Raji (cell line): ENCODE data around the gene REXO1.

Experiments used
- POLR2A ChIP-seq: IDR thresholded peaks from 2 replicates; pipeline ENCODE4 v1.6.1; 2011; ENCODE audit warnings: low read depth, low read length, control low read depth; ENCODE audit not compliant: insufficient read depth

Gene REXO1

GRCh38 chr19:1875646-1876495 lies 27.6 kb upstream of the REXO1 start:
- peak; percentile 95 for TF ChIP-seq POLR2A

GRCh38 chr19:1874554-1875185 lies 26.4 kb upstream of the REXO1 start:
- TF ChIP-seq POLR2A = no peak

- no peak for TF ChIP-seq POLR2A
Measured at GRCh38 chr19:1873524-1874473, 25.5 kb upstream of the REXO1 start.

- no peak for TF ChIP-seq POLR2A
Measured at GRCh38 chr19:1872807-1873523, 24.7 kb upstream of the REXO1 start.

- TF ChIP-seq POLR2A = no peak
Measured at GRCh38 chr19:1871630-1872029, 23.3 kb upstream of the REXO1 start.

DNA sequence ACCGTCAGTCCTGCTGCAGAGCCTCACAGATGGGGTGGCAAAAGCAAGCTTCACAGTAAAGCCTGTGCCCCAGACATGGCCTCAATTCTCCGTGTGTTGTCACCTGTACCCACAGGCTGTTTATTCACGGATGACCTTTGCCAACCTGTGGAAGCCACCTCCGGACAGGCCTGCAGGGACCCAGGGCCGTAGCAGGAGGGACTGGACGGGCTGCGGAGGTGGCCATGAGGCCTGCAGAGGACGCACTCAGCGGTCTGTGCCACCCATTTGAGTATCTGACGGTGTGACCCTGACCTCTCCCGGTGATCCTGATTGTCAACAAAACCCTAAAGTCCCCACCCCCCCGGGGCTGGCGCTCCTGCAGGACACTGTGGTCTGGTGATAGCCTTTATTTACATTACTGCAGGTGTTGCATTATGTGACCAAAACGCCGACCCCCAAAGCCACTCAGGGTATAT lies 22.9 kb upstream of the REXO1 start:
- no peak for TF ChIP-seq POLR2A

DNA sequence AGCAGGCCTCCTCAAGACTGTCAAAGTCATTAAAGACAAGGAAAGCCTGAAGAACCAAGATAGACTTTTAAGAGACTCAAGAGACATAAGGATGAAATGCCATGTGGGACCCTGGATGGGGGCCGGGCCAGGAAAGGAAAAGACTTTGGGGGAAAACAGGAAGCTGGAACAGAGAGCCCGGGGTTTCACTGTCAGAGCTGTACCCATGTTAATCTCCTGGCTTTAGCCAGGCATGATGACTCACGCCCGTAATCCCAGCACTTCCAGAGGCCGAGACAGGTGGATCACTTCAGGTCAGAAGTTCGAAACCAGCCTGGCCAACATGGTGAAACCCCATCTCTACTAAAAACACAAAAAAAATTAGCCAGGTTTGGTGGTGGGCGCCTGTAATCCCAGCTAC lies 20.7 kb upstream of the REXO1 start:
- no peak for TF ChIP-seq POLR2A

DNA sequence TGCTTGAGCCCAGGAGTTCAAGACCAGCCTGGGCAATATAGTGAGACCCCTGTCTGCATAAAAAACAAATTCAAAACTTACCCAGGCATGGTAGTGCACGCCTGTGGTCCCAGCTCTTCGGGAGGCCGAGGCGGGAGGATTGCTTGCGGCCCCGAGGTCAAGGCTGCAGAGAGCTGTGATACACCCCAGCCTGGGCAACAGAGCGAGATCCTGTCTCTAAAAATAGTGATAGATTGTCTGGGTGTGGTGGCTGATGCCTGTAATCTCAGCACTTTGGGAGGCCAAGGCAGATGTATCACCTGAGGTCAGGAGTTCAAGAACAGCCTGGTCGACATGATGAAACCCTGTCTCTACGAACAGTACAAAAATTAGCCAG lies 19.1 kb upstream of the REXO1 start:
- TF ChIP-seq POLR2A = no peak

GRCh38 chr19:1866693-1867348 lies 18.5 kb upstream of the REXO1 start:
- TF ChIP-seq POLR2A = no peak

GRCh38 chr19:1865172-1866010 lies 17.1 kb upstream of the REXO1 start:
- no peak for TF ChIP-seq POLR2A

DNA sequence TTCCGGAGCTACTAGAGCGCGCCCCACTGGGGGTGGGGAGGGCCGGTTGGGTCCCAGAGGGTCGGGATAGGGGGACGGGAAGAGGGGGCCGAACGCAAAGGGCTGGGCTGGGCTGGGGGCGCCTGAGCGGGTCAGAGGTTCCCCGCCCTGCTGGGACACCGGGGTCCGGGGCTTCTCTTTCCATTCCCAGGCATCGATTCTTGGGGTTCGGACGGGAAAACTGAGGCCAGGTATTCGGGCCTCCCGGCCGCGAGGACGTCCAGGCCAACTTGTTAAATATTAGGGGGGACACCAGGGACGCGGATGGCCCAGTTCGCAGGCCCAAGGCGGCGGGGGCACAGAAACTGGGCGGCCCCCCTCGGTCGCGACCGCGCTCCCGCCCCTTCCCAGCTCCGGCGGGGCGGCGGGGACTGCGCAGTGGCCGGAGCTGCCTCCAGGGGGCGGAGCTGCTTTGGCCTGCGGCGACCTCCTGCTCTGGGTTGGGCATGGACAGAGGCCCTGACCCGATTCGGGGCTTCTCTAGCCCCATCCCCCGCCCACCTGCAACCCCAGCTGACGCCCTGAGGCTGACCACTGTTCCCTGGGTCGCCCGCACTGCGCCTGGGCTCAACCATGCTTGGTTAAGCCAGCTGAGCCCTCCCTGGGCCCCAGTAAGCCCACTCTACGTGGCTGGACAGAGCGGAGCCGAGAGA lies 16.3 kb upstream of the REXO1 start:
- TF ChIP-seq POLR2A = peak; percentile 28; the same call in 1 of the 2 replicates

DNA sequence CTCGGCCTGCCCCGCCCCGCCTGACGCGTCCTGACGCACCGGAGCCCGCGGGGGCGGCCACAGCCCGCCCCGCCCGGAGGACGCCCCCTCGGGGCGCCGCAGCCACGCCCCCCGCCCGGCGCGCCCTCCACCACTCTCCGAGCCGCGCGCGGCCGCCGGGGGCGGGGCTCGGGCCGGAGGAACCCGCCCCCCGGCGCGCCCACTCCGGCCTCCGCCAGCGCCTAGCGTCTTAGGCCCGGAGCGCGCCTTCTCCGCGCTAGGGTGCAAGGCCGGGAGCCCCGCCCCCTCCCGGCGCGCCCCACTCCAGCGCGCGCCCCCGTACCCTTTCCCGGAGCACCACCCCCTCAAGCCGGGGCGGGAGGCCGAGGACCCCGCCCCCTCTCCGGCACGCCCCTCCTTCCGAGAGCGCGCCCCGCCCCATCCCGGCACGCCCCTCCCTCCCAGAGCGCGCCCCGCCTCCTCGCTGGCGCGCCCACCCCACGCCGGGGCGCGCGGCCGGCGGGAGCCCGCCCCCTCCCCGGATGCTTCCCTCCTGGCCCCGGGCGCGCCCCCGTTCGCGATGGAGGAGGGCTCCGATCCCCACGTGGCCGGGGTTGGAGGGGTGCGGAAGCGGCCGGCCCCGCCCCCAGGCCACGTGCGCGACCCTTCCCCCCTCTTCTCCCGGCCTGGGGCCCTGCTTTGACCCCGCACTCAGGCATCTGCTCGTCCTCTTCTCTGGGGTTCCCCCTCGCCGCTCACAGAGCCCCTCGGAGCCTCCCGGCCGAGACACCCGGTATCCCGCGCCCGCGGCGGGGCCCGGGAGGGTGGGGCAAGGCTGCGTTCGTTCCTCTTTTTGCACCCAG lies 15.6 kb upstream of the REXO1 start:
- no peak; the same call in 1 of the 2 replicates for TF ChIP-seq POLR2A
